ENCODE data around the gene SCN11A. TPM values are rescaled to one million over a fixed set of nuclear protein-coding genes. Genes with fewer than 3 reads are reported as not detected.

SCN11A gene
- polyA plus RNA-seq, 4 donors, result 0.32 to 3.9 TPM; not detected in 2

GRCh38 chr3:39096775-39097174 lies 45.0 kb upstream of the SCN11A start:
- DNase-seq, result no peak
- no peak overlapping the region for H3K27ac ChIP-seq (ENCODE audit: low read depth in 1 of 3, low read length in 2 of 3)
- FAIRE-seq, result no peak

GRCh38 chr3:39095778-39096177 lies 44.0 kb upstream of the SCN11A start:
- Histone ChIP-seq H3K9me3 (ENCODE audit: control insufficient read depth in 2 of 2, insufficient read depth in 1 of 2, low read depth in 1 of 2, low read length in 1 of 2) (no peaks in the 10 kb centered on the region), H3K36me3 (ENCODE audit: control insufficient read depth in 3 of 3, insufficient read depth in 2 of 3, low read depth in 1 of 3, low read length in 3 of 3) (peaks cover 27 to 63% (median 27%) of the 10 kb centered on the region in 3 donors), H3K27ac (ENCODE audit: low read depth in 1 of 3, low read length in 2 of 3) (no peak overlapping the region), H3K4me3 (ENCODE audit: low read depth in 1 of 3, low read length in 3 of 3) (no peak overlapping the region), H3K27me3 (ENCODE audit: control insufficient read depth in 3 of 3, insufficient read depth in 3 of 3, low read length in 3 of 3) (no peaks in the 10 kb centered on the region), H3K4me1 (ENCODE audit: control insufficient read depth in 3 of 3, insufficient read depth in 2 of 3, low read depth in 1 of 3, low read length in 2 of 3) (no peaks in the 10 kb centered on the region)
- FAIRE-seq (no peak), DNase-seq (no peak)
- WGBS, 3 donors, result 67 to 78% (median 70%) methylated on average over 3 of the region's 3 CpGs

More at GRCh38 chr3:39096775-39097174, 45.0 kb upstream of the SCN11A start:
- peaks cover 26 to 67% (median 27%) of the 10 kb centered on the region in 3 donors for H3K36me3 ChIP-seq (ENCODE audit: control insufficient read depth in 3 of 3, insufficient read depth in 2 of 3, low read depth in 1 of 3, low read length in 3 of 3)
- no peaks in the 10 kb centered on the region for H3K9me3 ChIP-seq (ENCODE audit: control insufficient read depth in 2 of 2, insufficient read depth in 1 of 2, low read depth in 1 of 2, low read length in 1 of 2)
- WGBS, 3 donors, result 23 to 44% (median 30%) methylated on average over 3 of the region's 3 CpGs
- H3K4me1 ChIP-seq (ENCODE audit: control insufficient read depth in 3 of 3, insufficient read depth in 2 of 3, low read depth in 1 of 3, low read length in 2 of 3), result no peaks in the 10 kb centered on the region
- no peaks in the 10 kb centered on the region for H3K27me3 ChIP-seq (ENCODE audit: control insufficient read depth in 3 of 3, insufficient read depth in 3 of 3, low read length in 3 of 3)
- no peak overlapping the region for H3K4me3 ChIP-seq (ENCODE audit: low read depth in 1 of 3, low read length in 3 of 3)

- no peaks in the 10 kb centered on the region for H3K4me1 ChIP-seq (ENCODE audit: control insufficient read depth in 3 of 3, insufficient read depth in 2 of 3, low read depth in 1 of 3, low read length in 2 of 3)
- no peak overlapping the region for H3K4me3 ChIP-seq (ENCODE audit: low read depth in 1 of 3, low read length in 3 of 3)
- DNase-seq (no peak), FAIRE-seq (no peak)
- 80 to 83% (median 80%) methylated on average over 7 of the region's 7 CpGs for WGBS, 3 donors
- no peaks in the 10 kb centered on the region for H3K9me3 ChIP-seq (ENCODE audit: control insufficient read depth in 2 of 2, insufficient read depth in 1 of 2, low read depth in 1 of 2, low read length in 1 of 2)
- H3K27ac ChIP-seq (ENCODE audit: low read depth in 1 of 3, low read length in 2 of 3), result no peak overlapping the region
- H3K27me3 ChIP-seq (ENCODE audit: control insufficient read depth in 3 of 3, insufficient read depth in 3 of 3, low read length in 3 of 3), result no peaks in the 10 kb centered on the region
- H3K36me3 ChIP-seq (ENCODE audit: control insufficient read depth in 3 of 3, insufficient read depth in 2 of 3, low read depth in 1 of 3, low read length in 3 of 3), result peaks cover 22 to 55% (median 28%) of the 10 kb centered on the region in 3 donors
Measured at GRCh38 chr3:39094851-39095677, 43.3 kb upstream of the SCN11A start.

- DNase-seq, result no peak
- no peak for FAIRE-seq
- peaks cover 19 to 36% (median 31%) of the 10 kb centered on the region in 3 donors for H3K36me3 ChIP-seq (ENCODE audit: control insufficient read depth in 3 of 3, insufficient read depth in 2 of 3, low read depth in 1 of 3, low read length in 3 of 3)
- 89 to 91% (median 89%) methylated on average over 2 of the region's 2 CpGs for WGBS, 3 donors
- no peaks in the 10 kb centered on the region for H3K4me1 ChIP-seq (ENCODE audit: control insufficient read depth in 3 of 3, insufficient read depth in 2 of 3, low read depth in 1 of 3, low read length in 2 of 3)
- no peaks in the 10 kb centered on the region for H3K9me3 ChIP-seq (ENCODE audit: control insufficient read depth in 2 of 2, insufficient read depth in 1 of 2, low read depth in 1 of 2, low read length in 1 of 2)
- H3K4me3 ChIP-seq (ENCODE audit: low read depth in 1 of 3, low read length in 3 of 3), result no peak overlapping the region
- no peaks in the 10 kb centered on the region for H3K27me3 ChIP-seq (ENCODE audit: control insufficient read depth in 3 of 3, insufficient read depth in 3 of 3, low read length in 3 of 3)
- no peak overlapping the region for H3K27ac ChIP-seq (ENCODE audit: low read depth in 1 of 3, low read length in 2 of 3)
Measured at GRCh38 chr3:39090922-39091321, 39.2 kb upstream of the SCN11A start.

- H3K27me3 ChIP-seq (ENCODE audit: control insufficient read depth in 3 of 3, insufficient read depth in 3 of 3, low read length in 3 of 3), result no peaks in the 10 kb centered on the region
- H3K4me1 ChIP-seq (ENCODE audit: control insufficient read depth in 3 of 3, insufficient read depth in 2 of 3, low read depth in 1 of 3, low read length in 2 of 3), result no peaks in the 10 kb centered on the region
- FAIRE-seq (no peak), DNase-seq (no peak)
- WGBS, 3 donors, result 78 to 88% (median 84%) methylated on average over 3 of the region's 3 CpGs
- no peaks in the 10 kb centered on the region for H3K9me3 ChIP-seq (ENCODE audit: control insufficient read depth in 2 of 2, insufficient read depth in 1 of 2, low read depth in 1 of 2, low read length in 1 of 2)
- peaks cover 13 to 31% (median 27%) of the 10 kb centered on the region in 3 donors for H3K36me3 ChIP-seq (ENCODE audit: control insufficient read depth in 3 of 3, insufficient read depth in 2 of 3, low read depth in 1 of 3, low read length in 3 of 3)
- H3K27ac ChIP-seq (ENCODE audit: low read depth in 1 of 3, low read length in 2 of 3), result no peak overlapping the region
- H3K4me3 ChIP-seq (ENCODE audit: low read depth in 1 of 3, low read length in 3 of 3), result no peak overlapping the region
Measured at GRCh38 chr3:39088889-39089288, 37.1 kb upstream of the SCN11A start.

- H3K36me3 ChIP-seq (ENCODE audit: control insufficient read depth in 3 of 3, insufficient read depth in 2 of 3, low read depth in 1 of 3, low read length in 3 of 3), result peaks cover 11 to 30% (median 27%) of the 10 kb centered on the region in 3 donors
- FAIRE-seq (no peak), DNase-seq (no peak)
- WGBS, 3 donors, result 90 to 96% (median 93%) methylated on average over 3 of the region's 3 CpGs
- no peaks in the 10 kb centered on the region for H3K4me1 ChIP-seq (ENCODE audit: control insufficient read depth in 3 of 3, insufficient read depth in 2 of 3, low read depth in 1 of 3, low read length in 2 of 3)
- no peak overlapping the region for H3K27ac ChIP-seq (ENCODE audit: low read depth in 1 of 3, low read length in 2 of 3)
- H3K27me3 ChIP-seq (ENCODE audit: control insufficient read depth in 3 of 3, insufficient read depth in 3 of 3, low read length in 3 of 3), result no peaks in the 10 kb centered on the region
- H3K9me3 ChIP-seq (ENCODE audit: control insufficient read depth in 2 of 2, insufficient read depth in 1 of 2, low read depth in 1 of 2, low read length in 1 of 2), result no peaks in the 10 kb centered on the region
- no peak overlapping the region for H3K4me3 ChIP-seq (ENCODE audit: low read depth in 1 of 3, low read length in 3 of 3)
Measured at GRCh38 chr3:39088456-39088855, 36.7 kb upstream of the SCN11A start.

- peaks cover 11 to 23% (median 22%) of the 10 kb centered on the region in 3 donors for H3K36me3 ChIP-seq (ENCODE audit: control insufficient read depth in 3 of 3, insufficient read depth in 2 of 3, low read depth in 1 of 3, low read length in 3 of 3)
Measured at GRCh38 chr3:39086144-39086543, 34.4 kb upstream of the SCN11A start.

GRCh38 chr3:39082666-39083313 lies 31.0 kb upstream of the SCN11A start:
- H3K36me3 ChIP-seq (ENCODE audit: control insufficient read depth in 3 of 3, insufficient read depth in 2 of 3, low read depth in 1 of 3, low read length in 3 of 3), result peaks cover 9 to 19% (median 13%) of the 10 kb centered on the region in 3 donors
- H3K27me3 ChIP-seq (ENCODE audit: control insufficient read depth in 3 of 3, insufficient read depth in 3 of 3, low read length in 3 of 3), result no peaks in the 10 kb centered on the region
- no peak overlapping the region for H3K4me3 ChIP-seq (ENCODE audit: low read depth in 1 of 3, low read length in 3 of 3)
- H3K27ac ChIP-seq (ENCODE audit: low read depth in 1 of 3, low read length in 2 of 3), result no peak overlapping the region
- no peaks in the 10 kb centered on the region for H3K9me3 ChIP-seq (ENCODE audit: control insufficient read depth in 2 of 2, insufficient read depth in 1 of 2, low read depth in 1 of 2, low read length in 1 of 2)
- WGBS, 3 donors, result 95 to 97% (median 96%) methylated on average over 4 of the region's 4 CpGs
- no peak for FAIRE-seq
- H3K4me1 ChIP-seq (ENCODE audit: control insufficient read depth in 3 of 3, insufficient read depth in 2 of 3, low read depth in 1 of 3, low read length in 2 of 3), result no peaks in the 10 kb centered on the region
- no peak for DNase-seq

More at GRCh38 chr3:39086144-39086543, 34.4 kb upstream of the SCN11A start:
- FAIRE-seq (no peak), DNase-seq (peak in 1 of 2 donors; percentile 32)
- no peaks in the 10 kb centered on the region for H3K9me3 ChIP-seq (ENCODE audit: control insufficient read depth in 2 of 2, insufficient read depth in 1 of 2, low read depth in 1 of 2, low read length in 1 of 2)
- no peaks in the 10 kb centered on the region for H3K4me1 ChIP-seq (ENCODE audit: control insufficient read depth in 3 of 3, insufficient read depth in 2 of 3, low read depth in 1 of 3, low read length in 2 of 3)
- 82 to 95% (median 87%) methylated on average over 4 of the region's 4 CpGs for WGBS, 3 donors
- no peak overlapping the region for H3K4me3 ChIP-seq (ENCODE audit: low read depth in 1 of 3, low read length in 3 of 3)
- H3K27ac ChIP-seq (ENCODE audit: low read depth in 1 of 3, low read length in 2 of 3), result no peak overlapping the region
- no peaks in the 10 kb centered on the region for H3K27me3 ChIP-seq (ENCODE audit: control insufficient read depth in 3 of 3, insufficient read depth in 3 of 3, low read length in 3 of 3)

Data from small intestine (tissue), 7 donors.